ENCODE data around the gene INSIG1.

The INSIG1 gene

DNA sequence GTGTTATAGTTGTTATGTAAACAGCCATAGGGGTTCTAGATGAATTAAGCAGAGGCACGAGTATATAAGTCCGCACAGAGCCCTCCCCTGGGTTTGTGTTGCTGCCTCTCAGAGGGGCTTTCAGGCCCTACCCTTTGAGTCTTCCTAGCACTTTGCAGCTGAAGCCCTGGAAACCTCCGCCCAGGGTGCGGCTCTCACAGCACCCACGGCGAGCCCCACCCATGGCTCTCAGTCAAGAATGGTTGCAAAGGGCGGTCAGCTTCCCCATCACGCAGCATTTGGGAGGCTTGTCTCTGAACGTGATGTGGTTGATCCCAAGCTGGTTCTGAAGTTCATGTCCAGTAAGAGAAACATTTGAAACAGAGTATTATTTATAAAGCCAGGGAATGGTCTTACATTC is 18.8 kb upstream of the INSIG1 start:
- DNase-seq (ENCODE audit: low read depth in 2 of 2): no peak
- TF ChIP-seq CTCF (IDR thresholded peaks at IDR 0.05; ENCODE audit: low read depth, low read length): no peak

DNA sequence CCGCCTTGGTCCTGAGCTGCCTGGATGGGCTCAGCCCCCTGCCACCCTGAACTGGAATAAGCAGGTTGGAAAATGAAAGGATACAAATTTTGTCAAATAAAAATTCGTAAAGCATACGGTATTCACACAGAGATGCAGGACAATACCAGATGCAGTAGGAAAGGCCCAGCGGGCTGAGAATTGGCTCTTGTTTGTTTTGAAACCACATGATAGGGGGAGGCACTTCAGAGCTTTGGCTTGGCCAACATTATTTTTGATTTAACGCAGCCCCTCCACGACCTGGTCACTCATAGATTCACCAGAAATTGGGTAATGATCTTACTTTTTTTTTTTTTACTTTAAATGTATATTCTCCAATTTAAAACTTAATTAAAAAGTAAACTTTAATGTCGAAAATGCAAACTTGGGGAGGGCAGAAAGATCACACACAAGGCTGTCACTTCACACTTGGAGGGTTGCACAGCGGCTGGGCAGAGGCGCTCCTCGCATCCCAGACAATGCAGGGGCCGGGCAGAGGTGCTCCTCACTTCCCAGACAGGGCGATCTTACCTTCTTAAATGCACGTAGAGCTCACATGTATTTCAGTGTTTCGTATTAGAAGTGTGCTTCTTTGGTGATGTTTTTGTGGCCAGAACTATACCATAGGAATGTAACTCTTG is 17.8 kb upstream of the INSIG1 start:
- DNase-seq (ENCODE audit: low read depth in 2 of 2): no peak
- H3K4me3 ChIP-seq (replicated peaks in 1 of 2; ENCODE audit: low read depth in 2 of 2, low read length in 2 of 2): no peak overlapping the region
- no peak for TF ChIP-seq CTCF (IDR thresholded peaks at IDR 0.05; ENCODE audit: low read depth, low read length)

More for the DNA sequence above, 18.8 kb upstream of the INSIG1 start:
- no peak overlapping the region for H3K4me3 ChIP-seq (replicated peaks in 1 of 2; ENCODE audit: low read depth in 2 of 2, low read length in 2 of 2)

GRCh38 chr7:155280446-155281397 is 17.0 kb upstream of the INSIG1 start:
- DNase-seq (ENCODE audit: low read depth in 2 of 2): no peak
- no peak overlapping the region for H3K4me3 ChIP-seq (replicated peaks in 1 of 2; ENCODE audit: low read depth in 2 of 2, low read length in 2 of 2)
- TF ChIP-seq CTCF (IDR thresholded peaks at IDR 0.05; ENCODE audit: low read depth, low read length): no peak

DNA sequence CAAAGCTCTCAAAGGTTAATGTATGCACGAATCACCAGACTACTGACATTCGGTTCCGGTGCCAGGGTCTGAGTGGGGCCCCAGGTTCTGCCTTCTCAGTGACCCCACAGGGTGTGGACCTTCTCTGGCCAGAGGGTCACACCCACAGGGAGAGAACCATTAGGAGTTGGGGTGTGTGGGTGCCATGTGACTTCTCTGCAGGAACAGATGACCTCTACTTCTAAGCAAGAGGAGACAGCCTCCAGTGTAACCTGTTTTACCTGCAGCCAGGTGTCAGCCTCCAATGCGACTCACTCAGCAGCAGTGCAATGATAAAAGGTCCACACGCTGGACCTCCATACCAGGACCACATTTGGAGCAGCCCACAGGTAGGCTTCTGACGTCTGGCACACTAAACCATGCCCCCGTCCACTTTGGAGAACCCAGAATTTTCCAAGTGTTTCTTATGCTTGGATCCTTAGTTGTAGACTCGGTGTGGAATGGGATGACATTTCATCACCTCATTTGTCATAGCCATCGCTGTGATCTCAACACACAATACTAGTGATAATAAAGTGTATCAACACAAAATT is 16.2 kb upstream of the INSIG1 start:
- TF ChIP-seq CTCF (IDR thresholded peaks at IDR 0.05; ENCODE audit: low read depth, low read length): no peak
- no peak for DNase-seq (ENCODE audit: low read depth in 2 of 2)
- H3K4me3 ChIP-seq (replicated peaks in 1 of 2; ENCODE audit: low read depth in 2 of 2, low read length in 2 of 2): no peak overlapping the region

DNA sequence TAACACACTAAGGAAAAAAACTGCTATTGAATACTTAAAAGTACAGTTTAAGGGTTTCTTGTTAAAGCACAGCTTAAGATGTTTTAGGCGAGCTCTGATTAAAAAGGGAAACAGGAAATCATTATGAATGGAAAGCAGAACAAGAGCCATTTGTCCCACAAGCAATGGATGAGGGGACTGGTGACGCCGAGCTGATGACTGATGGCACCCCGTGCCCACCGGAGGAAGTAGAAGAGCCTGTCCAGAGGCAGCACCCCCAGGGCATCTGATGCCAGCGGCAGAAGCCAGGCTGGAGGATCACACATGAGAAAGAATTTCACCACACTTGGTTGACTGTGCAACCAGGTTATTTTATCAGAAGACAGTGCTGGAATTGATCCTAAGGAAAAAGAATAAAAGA is 15.0 kb upstream of the INSIG1 start:
- no peak for TF ChIP-seq CTCF (IDR thresholded peaks at IDR 0.05; ENCODE audit: low read depth, low read length)
- DNase-seq (ENCODE audit: low read depth in 2 of 2): no peak
- H3K4me3 ChIP-seq (replicated peaks in 1 of 2; ENCODE audit: low read depth in 2 of 2, low read length in 2 of 2): no peak overlapping the region

DNA sequence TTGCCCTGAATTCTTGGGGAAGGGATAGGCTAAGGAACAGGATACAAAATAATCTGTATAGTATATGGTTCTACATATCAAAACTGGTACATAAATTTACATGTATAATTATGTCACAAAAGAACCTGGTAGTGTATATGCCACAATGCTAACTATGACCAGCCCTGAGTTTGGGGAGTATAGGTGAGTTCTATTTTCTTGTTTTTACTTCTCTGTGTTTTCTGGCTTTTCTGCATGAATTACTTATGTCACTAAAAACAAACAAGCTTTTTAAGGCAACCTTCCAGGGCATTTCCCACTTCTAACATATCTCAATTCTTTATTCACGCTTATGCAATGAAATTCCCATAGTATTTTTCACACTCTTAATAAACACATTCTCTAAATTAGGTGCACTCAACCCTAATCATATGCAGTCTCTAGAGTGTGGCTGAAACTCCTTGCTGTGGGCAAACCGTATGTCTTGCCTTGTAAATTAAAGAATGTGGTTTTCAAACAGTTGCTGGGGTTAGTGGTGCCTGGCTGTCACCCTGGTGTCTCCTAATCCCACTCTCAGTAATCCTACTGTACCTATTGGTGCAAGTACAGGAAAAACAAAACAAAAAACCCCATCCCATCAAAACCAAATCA is 14.0 kb upstream of the INSIG1 start:
- TF ChIP-seq CTCF (IDR thresholded peaks at IDR 0.05; ENCODE audit: low read depth, low read length): no peak
- H3K4me3 ChIP-seq (replicated peaks in 1 of 2; ENCODE audit: low read depth in 2 of 2, low read length in 2 of 2): no peak overlapping the region
- no peak for DNase-seq (ENCODE audit: low read depth in 2 of 2)

Measured in cardiac fibroblast (primary cell).